H9 (cell line): ENCODE data around the gene TNFSF18. TPM values are rescaled to one million over a fixed set of nuclear protein-coding genes. Genes with fewer than 3 reads are reported as not detected.

Experiments
- DNase-seq: peaks from one replicate; pipeline ENCODE4 v3.0.0-alpha.2; 2017
- H2AFZ ChIP-seq: one replicate; pipeline ENCODE4 v1.6.1; 2013; ENCODE audit warnings: mild to moderate bottlenecking, low read length, control low read depth, moderate library complexity
- H2AK5ac ChIP-seq: 2 replicates; pipeline ENCODE4 v1.6.1; 2013; ENCODE audit warnings: low read length, control low read depth, mixed read lengths; ENCODE audit not compliant: insufficient read length
- H2BK120ac ChIP-seq: one replicate; pipeline ENCODE4 v1.6.1; 2013; ENCODE audit warnings: low read depth, mild to moderate bottlenecking, low read length, control low read depth, inconsistent platforms; ENCODE audit not compliant: poor library complexity, severe bottlenecking
- H2BK12ac ChIP-seq: 2 replicates; pipeline ENCODE4 v1.6.1; 2013; ENCODE audit warnings: low read length, control low read depth, mixed read lengths, low read depth; ENCODE audit not compliant: insufficient read length
- H2BK15ac ChIP-seq: 2 replicates; pipeline ENCODE4 v1.6.1; 2013; ENCODE audit warnings: low read depth, low read length, control low read depth
- H2BK20ac ChIP-seq: one replicate; pipeline ENCODE4 v1.6.1; 2013; ENCODE audit warnings: low read depth, mild to moderate bottlenecking, low read length, control low read depth, inconsistent platforms; ENCODE audit not compliant: poor library complexity, severe bottlenecking
- H2BK5ac ChIP-seq: 2 replicates; pipeline ENCODE4 v1.6.1; 2013; ENCODE audit warnings: low read length, control low read depth, mixed read lengths; ENCODE audit not compliant: insufficient read length
- H3K14ac ChIP-seq: 2 replicates; pipeline ENCODE4 v1.6.1; 2013; ENCODE audit warnings: low read length, control low read depth; ENCODE audit not compliant: insufficient read depth
- H3K18ac ChIP-seq: 2 replicates; pipeline ENCODE4 v1.6.1; 2013; ENCODE audit warnings: low read depth, mild to moderate bottlenecking, mixed read lengths, low read length, control low read depth; ENCODE audit not compliant: insufficient read length
- H3K23ac ChIP-seq: 2 replicates; pipeline ENCODE4 v1.6.1; 2013; ENCODE audit warnings: low read length, control low read depth, mixed read lengths, low read depth; ENCODE audit not compliant: insufficient read length
- H3K23me2 ChIP-seq: 2 replicates; pipeline ENCODE4 v1.6.1; 2013; ENCODE audit warnings: low read depth, mild to moderate bottlenecking, mixed read lengths, low read length, control low read depth; ENCODE audit not compliant: insufficient read length, poor library complexity, severe bottlenecking
- H3K27ac ChIP-seq: 2 replicates; pipeline ENCODE4 v1.5.1; 2013; ENCODE audit warnings: low read length, control low read depth, mixed read lengths, low read depth; ENCODE audit not compliant: insufficient read length
- H3K27me3 ChIP-seq: 2 replicates; pipeline ENCODE4 v1.6.1; 2013; ENCODE audit warnings: low read length, control low read depth, inconsistent platforms; ENCODE audit not compliant: insufficient read depth
- H3K4ac ChIP-seq: 2 replicates; pipeline ENCODE4 v1.6.1; 2013; ENCODE audit warnings: low read depth, mild to moderate bottlenecking, control low read depth, inconsistent platforms, low read length, moderate library complexity
- H3K4me1 ChIP-seq: 2 replicates; pipeline ENCODE4 v1.6.1; 2013; ENCODE audit warnings: low read length, control low read depth, inconsistent platforms; ENCODE audit not compliant: insufficient read depth
- H3K4me2 ChIP-seq: 2 replicates; pipeline ENCODE4 v1.6.1; 2013; ENCODE audit warnings: low read length, control low read depth, mixed read lengths; ENCODE audit not compliant: insufficient read length, insufficient read depth
- H3K56ac ChIP-seq: 2 replicates; pipeline ENCODE4 v1.6.1; 2013; ENCODE audit warnings: low read depth, mild to moderate bottlenecking, mixed read lengths, low read length, control low read depth; ENCODE audit not compliant: insufficient read length
- H3K79me1 ChIP-seq: 2 replicates; pipeline ENCODE4 v1.6.1; 2013; ENCODE audit warnings: low read depth, mild to moderate bottlenecking, moderate library complexity, low read length, control low read depth, inconsistent platforms; ENCODE audit not compliant: insufficient read depth, poor library complexity, severe bottlenecking
- H3K79me2 ChIP-seq: 2 replicates; pipeline ENCODE4 v1.6.1; 2013; ENCODE audit warnings: low read length, control low read depth, inconsistent platforms; ENCODE audit not compliant: insufficient read depth
- H3K9ac ChIP-seq: 2 replicates; pipeline ENCODE4 v1.6.1; 2013; ENCODE audit warnings: low read length, control low read depth, mixed read lengths; ENCODE audit not compliant: insufficient read length; ENCODE audit errors: extremely low read depth
- H3K9me3 ChIP-seq: one replicate; pipeline ENCODE4 v1.6.1; 2013; ENCODE audit warnings: low read depth, low read length, inconsistent platforms; ENCODE audit not compliant: control insufficient read depth
- H3T11ph ChIP-seq: one replicate; pipeline ENCODE4 v1.6.1; 2013; ENCODE audit warnings: mild to moderate bottlenecking, low read length, control low read depth, inconsistent platforms
- H4K20me1 ChIP-seq: one replicate; pipeline ENCODE4 v1.6.1; 2013; ENCODE audit not compliant: control insufficient read depth, insufficient read length, insufficient read depth
- H4K5ac ChIP-seq: 2 replicates; pipeline ENCODE4 v1.6.1; 2013; ENCODE audit warnings: low read depth, mild to moderate bottlenecking, mixed read lengths, low read length, control low read depth; ENCODE audit not compliant: insufficient read length
- H4K8ac ChIP-seq: replicated peaks from 2 replicates; pipeline ENCODE4 v1.6.1; 2013; ENCODE audit warnings: low read length, control low read depth, mixed read lengths, low read depth; ENCODE audit not compliant: insufficient read length
- H4K91ac ChIP-seq: 2 replicates; pipeline ENCODE4 v1.6.1; 2013; ENCODE audit warnings: low read depth, mild to moderate bottlenecking, moderate library complexity, mixed read lengths, low read length, control low read depth; ENCODE audit not compliant: insufficient read length
- H3K27ac Mint-ChIP-seq, 3 experiments: 2 replicates in 2 of 3; 3 replicates in 1 of 3; pipeline ENCODE4 v1.8.0; 2020 to 2021; ENCODE audit warnings: mixed read lengths in 3 of 3, mild to moderate bottlenecking in 1 of 3, moderate library complexity in 1 of 3
- H3K27me3 Mint-ChIP-seq: 2 replicates; pipeline ENCODE4 v1.8.0; 2021; ENCODE audit warnings: low read depth, mild to moderate bottlenecking, moderate library complexity, mixed read lengths
- H3K36me3 Mint-ChIP-seq, 3 experiments: 2 replicates in 2 of 3; 3 replicates in 1 of 3; pipeline ENCODE4 v1.8.0; 2020 to 2021; ENCODE audit warnings: low read depth in 3 of 3, mixed read lengths in 3 of 3; ENCODE audit not compliant: insufficient read depth in 1 of 3
- H3K4me1 Mint-ChIP-seq, 2 experiments: 2 replicates each; pipeline ENCODE4 v1.8.0; 2020; ENCODE audit warnings: mixed read lengths in 2 of 2
- H3K4me3 Mint-ChIP-seq, 2 experiments: 2 replicates in 1 of 2; 3 replicates in 1 of 2; pipeline ENCODE4 v1.8.0; 2020 to 2021; ENCODE audit warnings: mild to moderate bottlenecking in 2 of 2, mixed read lengths in 2 of 2, moderate library complexity in 1 of 2
- H3K9me3 Mint-ChIP-seq, 2 experiments: 2 replicates in 1 of 2; 3 replicates in 1 of 2; pipeline ENCODE4 v1.8.0; 2020; ENCODE audit warnings: mild to moderate bottlenecking in 2 of 2, mixed read lengths in 2 of 2, moderate library complexity in 1 of 2
- WGBS: extraction: QIAGEN DNeasy Blood & Tissue Kit; methylation state at CpG from one replicate; pipeline ENCODE4 v1.1.7; 2013; ENCODE audit warnings: missing lambda C conversion rate, low lambda C conversion rate, mixed read lengths; ENCODE audit not compliant: insufficient read length; ENCODE audit errors: extremely low coverage; 5-methylcytosine and 5-hydroxymethylcytosine counted together
- total RNA-seq: library from RNA; stranded (reverse); gene quantifications from 2 replicates; pipeline ENCODE4 v1.2.1, GENCODE V29; 2021
- TF ChIP-seq, protein P1 (sequence below): fragments of 200-600 bp; sonication (generic); conservative IDR thresholded peaks from 3 replicates; pipeline ENCODE4 v1.8.0; 2021; ENCODE audit warnings: antibody characterized with exemption, mild to moderate bottlenecking

The TNFSF18 gene
- total RNA-seq, 1 experiment from 2014 or later = not detected

DNA sequence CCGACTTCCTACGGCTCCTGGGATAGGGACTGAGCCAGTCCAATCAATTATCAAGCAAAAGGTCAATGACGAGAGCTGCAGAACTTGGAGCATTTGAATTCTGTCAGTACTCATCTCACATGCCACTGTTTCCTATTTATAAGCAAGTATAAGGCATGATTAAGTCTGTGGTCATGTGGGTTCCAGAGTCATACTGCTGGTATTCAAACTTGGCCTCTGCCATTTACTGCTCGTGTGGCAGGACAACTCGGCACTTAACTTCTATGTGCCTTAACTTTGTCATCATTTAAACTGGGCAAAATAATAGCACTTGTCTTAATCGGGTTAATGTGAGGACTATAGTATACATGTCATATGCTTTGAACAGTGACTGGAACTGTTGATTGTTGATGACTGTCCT lies 44.9 kb upstream of the TNFSF18 start:
- H3K79me2 ChIP-seq = no peaks in the 10 kb centered on the region
- no peak overlapping the region for H2BK12ac ChIP-seq
- no peaks in the 10 kb centered on the region for H4K20me1 ChIP-seq
- H2AK5ac ChIP-seq = no peak overlapping the region
- TF ChIP-seq, protein P1, sequence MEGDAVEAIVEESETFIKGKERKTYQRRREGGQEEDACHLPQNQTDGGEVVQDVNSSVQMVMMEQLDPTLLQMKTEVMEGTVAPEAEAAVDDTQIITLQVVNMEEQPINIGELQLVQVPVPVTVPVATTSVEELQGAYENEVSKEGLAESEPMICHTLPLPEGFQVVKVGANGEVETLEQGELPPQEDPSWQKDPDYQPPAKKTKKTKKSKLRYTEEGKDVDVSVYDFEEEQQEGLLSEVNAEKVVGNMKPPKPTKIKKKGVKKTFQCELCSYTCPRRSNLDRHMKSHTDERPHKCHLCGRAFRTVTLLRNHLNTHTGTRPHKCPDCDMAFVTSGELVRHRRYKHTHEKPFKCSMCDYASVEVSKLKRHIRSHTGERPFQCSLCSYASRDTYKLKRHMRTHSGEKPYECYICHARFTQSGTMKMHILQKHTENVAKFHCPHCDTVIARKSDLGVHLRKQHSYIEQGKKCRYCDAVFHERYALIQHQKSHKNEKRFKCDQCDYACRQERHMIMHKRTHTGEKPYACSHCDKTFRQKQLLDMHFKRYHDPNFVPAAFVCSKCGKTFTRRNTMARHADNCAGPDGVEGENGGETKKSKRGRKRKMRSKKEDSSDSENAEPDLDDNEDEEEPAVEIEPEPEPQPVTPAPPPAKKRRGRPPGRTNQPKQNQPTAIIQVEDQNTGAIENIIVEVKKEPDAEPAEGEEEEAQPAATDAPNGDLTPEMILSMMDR = no peak
- H3K14ac ChIP-seq = no peak overlapping the region
- no peak for DNase-seq
- no peak overlapping the region for H2BK120ac ChIP-seq
- H3K23ac ChIP-seq = no peak overlapping the region
- Mint-ChIP-seq H3K9me3 (no peaks in the 10 kb centered on the region), H3K27ac (no peak overlapping the region), H3K4me3 (no peak overlapping the region), H3K27me3 (no peaks in the 10 kb centered on the region), H3K36me3 (no peaks in the 10 kb centered on the region), H3K4me1 (no peaks in the 10 kb centered on the region)
- no peaks in the 10 kb centered on the region for H3K23me2 ChIP-seq
- no peak overlapping the region for H2BK20ac ChIP-seq
- H3K27me3 ChIP-seq = no peaks in the 10 kb centered on the region
- no peak overlapping the region for H3K56ac ChIP-seq
- no peak overlapping the region for H2AFZ ChIP-seq
- no CpG with 5 or more reads among the region's 6 CpGs for WGBS
- no peaks in the 10 kb centered on the region for H3K9me3 ChIP-seq
- no peak overlapping the region for H3K27ac ChIP-seq
- no peak overlapping the region for H3K18ac ChIP-seq
- no peak overlapping the region for H4K5ac ChIP-seq
- H3K9ac ChIP-seq = no peak overlapping the region
- H3T11ph ChIP-seq = no peak overlapping the region
- H3K79me1 ChIP-seq = no peaks in the 10 kb centered on the region
- H2BK15ac ChIP-seq = no peak overlapping the region
- H4K8ac ChIP-seq = no peak overlapping the region
- H3K4me2 ChIP-seq = no peak overlapping the region
- no peak overlapping the region for H3K4ac ChIP-seq
- no peak overlapping the region for H2BK5ac ChIP-seq
- no peak overlapping the region for H4K91ac ChIP-seq
- no peaks in the 10 kb centered on the region for H3K4me1 ChIP-seq
